GM19468 (cell line): Measurements from ENCODE around the gene PARP4.
"Not testable (repeated sequence)": the region's sequence is repeated elsewhere in the genome, so short reads cannot be mapped to it uniquely, and the experiment has no call there.

Source experiments
- ATAC-seq: cut with Tn5 transposase; IDR thresholded peaks from one replicate; pipeline ENCODE4 v1.9.1; 2021; ENCODE audit warnings: mild to moderate bottlenecking, moderate library complexity, moderate number of reproducible peaks; ENCODE audit not compliant: unreplicated experiment; ENCODE audit errors: extremely low read depth

The PARP4 gene

GRCh38 chr13:24512197-24512907, at the start of gene PARP4:
Gene PARP4, minus strand, starts transcription at chr13:24512778. Its CDS starts 9,002 bp downstream, at chr13:24503776.
- ATAC-seq = peak; percentile 80

- not testable (repeated sequence) for ATAC-seq
Observed at GRCh38 chr13:24560579-24561187, 48.1 kb upstream of the PARP4 start.

- not testable (repeated sequence) for ATAC-seq
Observed at GRCh38 chr13:24559431-24560218, 47.0 kb upstream of the PARP4 start.

GRCh38 chr13:24557081-24557480, 44.5 kb upstream of the PARP4 start:
- no peak for ATAC-seq

DNA sequence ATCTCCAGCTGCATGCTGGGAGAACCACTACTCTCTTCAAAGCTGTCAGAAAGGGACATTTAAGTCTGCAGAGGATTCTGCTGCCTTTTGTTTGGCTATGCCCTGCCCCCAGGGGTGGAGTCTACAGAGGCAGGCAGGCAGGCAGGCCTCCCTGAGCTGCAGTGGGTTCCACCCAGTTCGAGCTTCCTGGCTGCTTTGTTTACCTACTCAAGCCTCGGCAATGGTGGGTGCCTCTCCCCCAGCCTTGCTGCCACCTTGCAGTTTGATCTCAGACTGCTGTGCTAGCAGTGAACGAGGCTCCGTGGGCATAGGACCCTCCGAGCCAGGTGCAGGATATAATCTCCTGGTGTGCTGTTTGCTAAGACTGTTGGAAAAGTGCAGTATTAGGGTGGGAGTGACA, 41.3 kb upstream of the PARP4 start:
- not testable (repeated sequence) for ATAC-seq

- ATAC-seq = not testable (repeated sequence)
Observed at GRCh38 chr13:24541476-24542352, 29.1 kb upstream of the PARP4 start.

- no peak for ATAC-seq
Observed at GRCh38 chr13:24541127-24541475, 28.5 kb upstream of the PARP4 start.

DNA sequence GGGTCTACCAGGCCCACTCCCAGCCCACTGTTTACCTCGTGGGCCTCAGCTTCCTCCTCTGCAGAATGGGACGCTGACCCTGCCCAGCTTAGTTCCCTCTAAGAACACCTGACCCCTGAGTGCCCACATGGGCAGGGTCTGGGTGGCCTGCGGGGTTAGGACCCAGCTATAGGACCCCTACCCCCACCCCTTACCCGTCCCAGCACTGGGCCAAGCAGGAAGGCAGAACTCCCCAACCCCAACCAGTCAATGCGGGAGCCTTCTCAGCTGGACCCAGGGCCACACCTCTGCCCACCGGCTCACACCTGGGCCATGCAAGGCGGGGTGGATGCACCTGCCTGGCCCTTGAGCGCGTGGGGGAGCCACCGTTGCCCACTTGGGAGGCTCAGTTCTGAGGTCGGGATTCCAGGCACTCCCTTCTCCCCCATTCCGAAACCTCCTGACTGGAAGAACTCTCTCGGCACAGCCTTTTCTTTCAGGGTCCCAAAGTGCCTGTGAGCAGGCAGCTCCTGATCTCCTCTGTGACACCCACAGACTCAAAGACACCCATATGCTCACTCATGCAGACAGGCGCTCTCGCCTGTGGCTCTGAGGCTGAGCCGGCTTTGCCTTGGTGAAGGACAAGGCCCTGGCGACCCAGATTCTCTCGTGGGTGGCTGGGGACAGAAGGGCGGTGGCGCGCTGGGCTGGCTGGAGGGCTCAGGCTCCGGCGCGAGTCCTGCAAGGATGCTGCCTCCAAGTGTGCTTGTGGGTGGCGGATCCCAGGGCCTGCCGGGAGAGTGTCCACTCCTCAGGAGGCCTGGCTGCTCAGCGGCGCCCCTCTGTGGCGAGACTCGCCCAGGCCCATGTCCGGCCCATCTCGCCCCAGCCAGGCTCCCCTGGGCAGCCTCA, 27.9 kb upstream of the PARP4 start:
- no peak for ATAC-seq

DNA sequence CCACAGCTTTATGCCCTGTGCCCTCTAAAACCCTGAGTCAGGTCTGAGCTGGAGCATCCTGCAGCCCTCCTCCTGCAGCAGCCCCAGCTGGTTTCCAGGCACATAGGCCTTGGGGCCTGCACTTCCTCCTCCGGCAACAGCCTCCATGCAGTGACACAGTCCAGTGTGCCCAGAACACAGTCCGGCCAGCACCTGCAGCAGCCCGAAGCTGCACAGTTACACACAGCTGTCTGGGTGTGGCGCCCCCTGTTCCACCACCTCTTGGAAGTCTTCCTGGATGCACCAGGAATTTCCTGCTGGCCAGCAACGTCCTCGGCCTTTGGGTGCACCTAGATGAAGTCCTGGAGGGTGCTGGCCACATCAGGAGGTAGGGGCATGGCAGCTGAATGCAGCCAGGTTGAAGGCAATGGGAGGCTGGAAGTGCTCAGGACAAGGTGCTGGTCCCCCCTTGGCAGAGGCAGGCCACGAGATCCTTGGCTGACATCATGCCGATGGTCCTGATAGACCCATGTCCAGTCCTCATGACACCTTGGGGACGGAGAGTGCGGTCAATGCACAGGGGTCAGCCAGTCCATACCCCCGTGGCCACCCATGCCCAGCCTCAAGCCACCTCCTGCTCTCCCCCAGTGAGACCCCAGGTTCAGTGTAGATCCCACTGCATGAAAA, 27.1 kb upstream of the PARP4 start:
- no peak for ATAC-seq

DNA sequence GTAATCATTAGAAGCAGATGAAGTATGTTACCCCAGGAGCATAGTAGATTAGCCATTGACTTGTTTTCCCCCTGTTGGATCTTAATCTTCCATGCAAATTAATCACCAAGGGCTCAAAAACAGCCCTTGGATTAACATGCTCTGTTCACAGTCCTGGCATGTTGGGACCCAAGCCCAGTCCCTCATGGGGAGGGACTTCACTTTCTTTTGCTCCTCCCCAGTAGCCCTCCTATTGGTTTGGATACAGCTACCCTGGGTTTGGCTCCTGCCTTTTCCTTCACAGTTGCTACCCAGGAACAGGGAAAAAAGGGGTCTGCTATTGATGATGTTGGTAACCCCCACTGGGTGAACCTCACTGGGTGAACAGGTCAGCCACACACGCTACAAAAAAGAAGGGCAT, 16.9 kb upstream of the PARP4 start:
- ATAC-seq = no peak

DNA sequence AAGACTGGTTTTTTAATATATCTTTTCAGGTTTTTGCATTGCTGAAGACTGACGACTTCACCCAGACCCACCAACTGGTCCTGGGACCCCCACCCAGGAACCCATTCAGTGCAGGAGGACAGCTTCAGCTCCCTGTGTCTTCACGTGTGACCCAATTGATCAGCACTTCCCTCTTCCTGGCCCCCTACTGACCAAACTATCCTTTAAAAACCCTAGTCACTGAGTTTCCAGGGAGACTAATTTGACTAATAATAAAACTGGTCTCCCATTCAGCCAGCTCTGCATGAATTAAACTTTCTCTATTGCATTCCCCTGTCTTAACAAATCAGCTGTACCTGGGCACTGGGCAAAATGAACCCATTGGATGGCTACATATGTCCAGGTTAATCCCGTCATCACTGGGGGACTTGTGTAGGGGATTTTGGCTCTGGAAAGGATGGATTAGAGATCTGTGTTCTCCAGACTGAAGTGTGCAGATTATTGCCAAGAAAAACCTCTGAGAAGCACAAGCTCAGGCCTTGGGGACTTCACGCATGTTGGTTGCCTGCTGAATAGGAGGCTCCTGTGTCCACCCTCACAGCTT, 16.3 kb upstream of the PARP4 start:
- no peak for ATAC-seq

GRCh38 chr13:24527266-24527775, 14.7 kb upstream of the PARP4 start:
- no peak for ATAC-seq

GRCh38 chr13:24520733-24521132, 8.2 kb upstream of the PARP4 start:
- ATAC-seq = peak; percentile 27

- no peak for ATAC-seq
Observed at GRCh38 chr13:24516919-24517318, 4.3 kb upstream of the PARP4 start.

GRCh38 chr13:24512908-24513213, 283 bp upstream of the PARP4 start:
- ATAC-seq = no peak

GRCh38 chr13:24511816-24512196, 772 bp downstream of the PARP4 start:
- ATAC-seq = no peak

DNA sequence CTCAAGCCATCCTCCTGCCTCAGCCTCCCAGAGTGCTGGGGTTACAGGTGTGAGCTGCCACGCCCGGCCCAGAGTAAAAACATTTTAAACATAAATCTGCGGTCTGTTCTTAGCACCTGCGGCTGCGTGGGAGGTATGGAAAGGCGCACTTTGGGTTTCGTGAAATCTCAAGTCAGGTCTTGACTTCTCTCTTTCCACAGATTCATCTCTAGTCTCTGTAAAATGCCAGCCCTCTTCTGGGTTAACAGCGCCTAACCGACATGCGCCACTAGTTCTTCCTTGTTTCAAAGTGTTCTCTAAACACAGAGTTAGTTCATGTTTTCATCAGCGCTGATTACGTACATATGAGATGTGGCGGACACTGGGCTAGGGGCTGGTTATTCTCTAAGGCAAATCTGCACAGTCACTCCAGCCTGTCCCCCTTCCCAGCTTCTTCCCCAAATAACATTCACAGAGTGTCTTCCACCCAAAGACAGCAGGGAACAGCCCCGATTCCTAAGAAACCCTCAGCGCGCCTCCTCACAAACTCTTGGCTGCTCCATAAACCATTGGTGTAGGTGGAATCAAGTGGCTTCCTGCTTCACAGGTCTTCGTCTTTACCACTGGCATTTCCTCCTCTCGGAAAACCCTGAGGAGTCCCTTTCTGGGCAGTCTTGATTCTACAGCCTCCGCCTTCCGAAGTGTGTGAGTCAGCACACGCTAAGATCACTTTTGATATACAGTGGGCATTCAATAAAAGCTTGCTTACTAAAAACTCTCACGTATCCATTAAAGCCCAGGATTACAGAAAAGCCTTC, 1.4 kb downstream of the PARP4 start:
- no peak for ATAC-seq
